Measurements from ENCODE around the gene MBD4.

MBD4 gene

GRCh38 chr3:129449279-129450115, 9.7 kb upstream of the MBD4 start:
- Mint-ChIP-seq H3K27ac (peak overlapping the region; percentile 20), H3K27me3 (no peaks in the 10 kb centered on the region), H3K36me3 (peaks cover 17% of the 10 kb centered on the region), H3K4me3 (no peak overlapping the region), H3K4me1 (peaks cover 4% of the 10 kb centered on the region), H3K9me3 (no peaks in the 10 kb centered on the region)
- no peak for DNase-seq
- CTCF ChIA-PET: no interaction called here

- Mint-ChIP-seq H3K9me3 (no peaks in the 10 kb centered on the region), H3K4me1 (peaks cover 4% of the 10 kb centered on the region), H3K4me3 (no peak overlapping the region), H3K27ac (no peak overlapping the region), H3K27me3 (no peaks in the 10 kb centered on the region), H3K36me3 (peaks cover 16% of the 10 kb centered on the region)
- CTCF ChIA-PET: no interaction called here
- no peak for DNase-seq
Observed at GRCh38 chr3:129448186-129448895, 8.6 kb upstream of the MBD4 start.

GRCh38 chr3:129446926-129447325, 7.2 kb upstream of the MBD4 start:
- H3K27ac Mint-ChIP-seq: no peak overlapping the region
- no peaks in the 10 kb centered on the region for H3K9me3 Mint-ChIP-seq
- peaks cover 5% of the 10 kb centered on the region for H3K36me3 Mint-ChIP-seq
- H3K4me1 Mint-ChIP-seq: peaks cover 15% of the 10 kb centered on the region
- H3K4me3 Mint-ChIP-seq: no peak overlapping the region
- CTCF ChIA-PET: no interaction called here
- no peaks in the 10 kb centered on the region for H3K27me3 Mint-ChIP-seq
- DNase-seq: no peak

- Mint-ChIP-seq H3K27me3 (no peaks in the 10 kb centered on the region), H3K36me3 (peaks cover 1% of the 10 kb centered on the region), H3K4me3 (no peak overlapping the region), H3K9me3 (no peaks in the 10 kb centered on the region), H3K27ac (no peak overlapping the region), H3K4me1 (peaks cover 28% of the 10 kb centered on the region)
- CTCF ChIA-PET: no interaction called here
- no peak for DNase-seq
Observed at GRCh38 chr3:129445471-129445870, 5.7 kb upstream of the MBD4 start.

- no peaks in the 10 kb centered on the region for H3K9me3 Mint-ChIP-seq
- no peak for DNase-seq
- H3K4me3 Mint-ChIP-seq: peak overlapping the region; percentile 21
- H3K27ac Mint-ChIP-seq: no peak overlapping the region
- peaks cover 6% of the 10 kb centered on the region for H3K36me3 Mint-ChIP-seq
- CTCF ChIA-PET: no interaction called here
- peaks cover 3% of the 10 kb centered on the region for H3K27me3 Mint-ChIP-seq
- peaks cover 31% of the 10 kb centered on the region for H3K4me1 Mint-ChIP-seq
Observed at GRCh38 chr3:129442947-129443346, 3.2 kb upstream of the MBD4 start.

GRCh38 chr3:129442486-129442885, 2.7 kb upstream of the MBD4 start:
- Mint-ChIP-seq H3K36me3 (peaks cover 11% of the 10 kb centered on the region), H3K9me3 (no peaks in the 10 kb centered on the region), H3K27me3 (peaks cover 3% of the 10 kb centered on the region), H3K4me1 (peaks cover 36% of the 10 kb centered on the region), H3K4me3 (peak overlapping the region; percentile 21), H3K27ac (no peak overlapping the region)
- no peak for DNase-seq
- CTCF ChIA-PET: no interaction called here

GRCh38 chr3:129441782-129442181, 2.0 kb upstream of the MBD4 start:
- Mint-ChIP-seq H3K4me3 (peak overlapping the region; percentile 82), H3K27ac (peak overlapping the region; percentile 94), H3K4me1 (peaks cover 43% of the 10 kb centered on the region), H3K36me3 (peaks cover 16% of the 10 kb centered on the region), H3K9me3 (no peaks in the 10 kb centered on the region), H3K27me3 (peaks cover 3% of the 10 kb centered on the region)
- no peak for DNase-seq
- CTCF ChIA-PET: no interaction called here

GRCh38 chr3:129441215-129441614, 1.5 kb upstream of the MBD4 start:
- CTCF ChIA-PET: interaction anchor here (1.0 to 1.4 kb wide), 2 partner anchors 14 to 41 kb away, joined by 4 read pairs; no protein-coding TSS in a partner anchor
- Mint-ChIP-seq H3K36me3 (peaks cover 21% of the 10 kb centered on the region), H3K27me3 (peaks cover 3% of the 10 kb centered on the region), H3K9me3 (no peaks in the 10 kb centered on the region), H3K4me3 (peak overlapping the region; percentile 82), H3K27ac (peak overlapping the region; percentile 94), H3K4me1 (peaks cover 48% of the 10 kb centered on the region)
- DNase-seq: peak; percentile 31

- Mint-ChIP-seq H3K27me3 (peaks cover 3% of the 10 kb centered on the region), H3K4me3 (peak overlapping the region; percentile 82), H3K9me3 (no peaks in the 10 kb centered on the region), H3K36me3 (peaks cover 25% of the 10 kb centered on the region), H3K27ac (peak overlapping the region; percentile 94), H3K4me1 (peaks cover 54% of the 10 kb centered on the region)
- no peak for DNase-seq
- CTCF ChIA-PET: interaction anchor here (1.0 to 1.4 kb wide), 2 partner anchors 13 to 41 kb away, joined by 4 read pairs; no protein-coding TSS in a partner anchor
Observed at GRCh38 chr3:129440618-129441190, 956 bp upstream of the MBD4 start.

- H3K36me3 Mint-ChIP-seq: peaks cover 30% of the 10 kb centered on the region
- H3K4me1 Mint-ChIP-seq: peaks cover 64% of the 10 kb centered on the region
- peaks cover 3% of the 10 kb centered on the region for H3K27me3 Mint-ChIP-seq
- H3K27ac Mint-ChIP-seq: peak overlapping the region; percentile 94
- no peaks in the 10 kb centered on the region for H3K9me3 Mint-ChIP-seq
- peak overlapping the region; percentile 82 for H3K4me3 Mint-ChIP-seq
- CTCF ChIA-PET: interaction anchor here (0.6 to 1.4 kb wide), 3 partner anchors 29 to 123 kb away, joined by 3 to 5 read pairs (median 3); a partner anchor contains a TSS
- DNase-seq: peak; percentile 67
Observed at GRCh38 chr3:129439226-129439816, 427 bp downstream of the MBD4 start.

GRCh38 chr3:129435367-129435766, 4.4 kb downstream of the MBD4 start:
- DNase-seq: no peak
- H3K27me3 Mint-ChIP-seq: peaks cover 3% of the 10 kb centered on the region
- no peaks in the 10 kb centered on the region for H3K9me3 Mint-ChIP-seq
- no peak overlapping the region for H3K27ac Mint-ChIP-seq
- H3K4me3 Mint-ChIP-seq: no peak overlapping the region
- peaks cover 47% of the 10 kb centered on the region for H3K4me1 Mint-ChIP-seq
- CTCF ChIA-PET: no interaction called here
- H3K36me3 Mint-ChIP-seq: peaks cover 53% of the 10 kb centered on the region

- H3K9me3 Mint-ChIP-seq: no peaks in the 10 kb centered on the region
- H3K4me3 Mint-ChIP-seq: no peak overlapping the region
- CTCF ChIA-PET: no interaction called here
- H3K4me1 Mint-ChIP-seq: peaks cover 57% of the 10 kb centered on the region
- no peak overlapping the region for H3K27ac Mint-ChIP-seq
- peaks cover 55% of the 10 kb centered on the region for H3K36me3 Mint-ChIP-seq
- no peak for DNase-seq
- H3K27me3 Mint-ChIP-seq: no peaks in the 10 kb centered on the region
Observed at GRCh38 chr3:129434140-129434539, 5.6 kb downstream of the MBD4 start.

GRCh38 chr3:129433565-129433964, 6.2 kb downstream of the MBD4 start:
- no peak for DNase-seq
- H3K4me1 Mint-ChIP-seq: peaks cover 61% of the 10 kb centered on the region
- no peaks in the 10 kb centered on the region for H3K9me3 Mint-ChIP-seq
- peaks cover 58% of the 10 kb centered on the region for H3K36me3 Mint-ChIP-seq
- no peaks in the 10 kb centered on the region for H3K27me3 Mint-ChIP-seq
- H3K4me3 Mint-ChIP-seq: no peak overlapping the region
- no peak overlapping the region for H3K27ac Mint-ChIP-seq
- CTCF ChIA-PET: interaction anchor here (0.6 kb wide), 1 partner anchor 18 kb away, joined by 3 read pairs; no protein-coding TSS in a partner anchor

- no peak overlapping the region for H3K27ac Mint-ChIP-seq
- H3K4me1 Mint-ChIP-seq: peaks cover 61% of the 10 kb centered on the region
- no peak for DNase-seq
- H3K9me3 Mint-ChIP-seq: no peaks in the 10 kb centered on the region
- H3K27me3 Mint-ChIP-seq: peaks cover 9% of the 10 kb centered on the region
- CTCF ChIA-PET: interaction anchor here (0.6 kb wide), 1 partner anchor 17 kb away, joined by 3 read pairs; no protein-coding TSS in a partner anchor
- peaks cover 57% of the 10 kb centered on the region for H3K36me3 Mint-ChIP-seq
- H3K4me3 Mint-ChIP-seq: no peak overlapping the region
Observed at GRCh38 chr3:129432671-129433070, 7.1 kb downstream of the MBD4 start.
